ENCODE data around the gene IDH3A.

IDH3A gene

DNA sequence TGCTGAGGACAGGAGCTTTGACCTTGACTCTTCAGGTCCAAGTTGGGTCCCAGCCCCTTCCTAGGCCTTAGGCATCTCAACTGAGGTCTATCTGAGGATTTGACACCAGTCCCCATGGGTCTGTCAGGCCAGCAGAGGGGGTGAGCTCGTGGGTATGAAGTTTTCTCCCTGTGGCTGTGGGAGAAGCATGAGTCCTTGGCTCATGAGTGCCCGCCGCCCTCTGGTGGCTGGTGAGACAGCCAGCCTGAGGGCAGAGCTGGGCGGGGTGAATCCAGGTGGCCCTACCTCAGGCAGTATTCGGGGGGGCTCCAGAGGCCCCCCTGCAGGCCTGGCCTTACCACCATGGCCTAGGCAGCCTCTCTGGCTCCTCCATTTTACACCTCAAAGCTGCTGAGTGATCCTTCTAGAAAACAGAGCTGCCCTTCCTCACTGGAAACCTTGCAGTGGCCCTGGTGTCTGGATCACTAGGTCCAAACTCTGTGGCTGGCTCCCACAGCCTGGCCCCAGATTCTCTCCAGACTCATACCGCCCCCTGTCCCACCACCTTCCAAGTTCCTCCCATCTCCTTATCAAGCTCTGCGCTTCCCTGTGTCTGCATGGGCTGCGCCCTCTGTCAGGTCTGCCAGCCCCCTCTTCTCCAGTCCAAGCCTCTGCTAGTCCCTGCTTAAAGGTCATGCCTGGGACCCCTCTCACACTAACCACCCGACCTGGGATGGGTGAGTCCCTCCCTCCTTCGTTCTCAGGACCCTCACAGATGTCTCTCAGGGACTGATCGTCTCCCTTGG, 40.7 kb upstream of the IDH3A start:
- H3K9me3 ChIP-seq (ENCODE audit: control insufficient read depth in 1 of 2, low read length in 2 of 2): no peaks in the 10 kb centered on the region
- H3K27me3 ChIP-seq (ENCODE audit: low read depth, low read length): no peaks in the 10 kb centered on the region
- H3K27ac ChIP-seq (ENCODE audit: low read length): no peak overlapping the region
- H3K4me3 ChIP-seq (ENCODE audit: low read depth in 1 of 2, low read length in 2 of 2): no peak overlapping the region
- H3K36me3 ChIP-seq (ENCODE audit: control insufficient read depth in 1 of 2, insufficient read depth in 2 of 2, low read length in 2 of 2): no peaks in the 10 kb centered on the region
- no peaks in the 10 kb centered on the region for H3K4me1 ChIP-seq (ENCODE audit: control insufficient read depth in 1 of 2, insufficient read depth in 2 of 2, low read length in 2 of 2)

DNA sequence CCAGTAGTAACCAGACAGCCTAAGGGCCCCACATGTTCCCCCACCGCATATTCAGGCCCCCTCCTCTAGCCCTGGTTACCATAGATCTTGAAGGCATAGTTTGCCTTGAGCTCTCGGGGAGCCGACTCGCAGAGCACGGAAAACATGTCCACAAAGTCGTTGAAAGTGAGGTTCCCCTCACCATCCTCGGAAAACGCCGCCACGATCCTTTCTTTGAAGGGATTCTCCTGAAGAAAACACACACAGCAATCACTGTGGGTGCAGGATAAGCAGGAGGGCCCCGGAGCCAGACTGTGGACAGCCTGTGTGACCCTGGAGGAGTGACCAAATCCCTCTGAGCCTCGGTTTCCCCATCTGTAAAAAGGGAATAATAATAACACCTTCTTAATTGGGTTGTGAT, 40.0 kb upstream of the IDH3A start:
- Histone ChIP-seq H3K36me3 (ENCODE audit: control insufficient read depth in 1 of 2, insufficient read depth in 2 of 2, low read length in 2 of 2) (no peaks in the 10 kb centered on the region), H3K27ac (ENCODE audit: low read length) (no peak overlapping the region), H3K4me1 (ENCODE audit: control insufficient read depth in 1 of 2, insufficient read depth in 2 of 2, low read length in 2 of 2) (no peaks in the 10 kb centered on the region), H3K4me3 (ENCODE audit: low read depth in 1 of 2, low read length in 2 of 2) (no peak overlapping the region), H3K9me3 (ENCODE audit: control insufficient read depth in 1 of 2, low read length in 2 of 2) (no peaks in the 10 kb centered on the region), H3K27me3 (ENCODE audit: low read depth, low read length) (no peaks in the 10 kb centered on the region)

DNA sequence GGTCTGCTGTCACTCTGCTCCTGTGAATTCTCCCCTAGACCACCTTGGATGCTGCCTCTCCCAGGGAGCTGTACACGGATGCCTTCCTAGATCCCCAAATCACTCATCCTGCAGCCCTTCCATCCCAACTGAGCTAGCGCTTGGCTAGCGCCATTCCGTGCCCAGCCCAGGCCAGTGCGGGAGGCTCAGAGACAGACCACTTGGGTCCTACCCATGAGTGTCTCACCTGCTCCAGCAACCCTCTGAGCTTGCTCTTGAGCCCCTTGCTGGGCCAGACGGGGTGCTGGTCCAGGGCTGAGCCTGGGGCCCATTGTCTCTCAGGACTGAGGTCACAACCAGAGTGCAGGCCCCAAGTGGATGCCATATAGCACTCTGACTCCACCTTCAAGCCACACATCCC, 39.1 kb upstream of the IDH3A start:
- Histone ChIP-seq H3K36me3 (ENCODE audit: control insufficient read depth in 1 of 2, insufficient read depth in 2 of 2, low read length in 2 of 2) (no peaks in the 10 kb centered on the region), H3K9me3 (ENCODE audit: control insufficient read depth in 1 of 2, low read length in 2 of 2) (no peaks in the 10 kb centered on the region), H3K27me3 (ENCODE audit: low read depth, low read length) (no peaks in the 10 kb centered on the region), H3K27ac (ENCODE audit: low read length) (no peak overlapping the region), H3K4me3 (ENCODE audit: low read depth in 1 of 2, low read length in 2 of 2) (no peak overlapping the region), H3K4me1 (ENCODE audit: control insufficient read depth in 1 of 2, insufficient read depth in 2 of 2, low read length in 2 of 2) (no peaks in the 10 kb centered on the region)

DNA sequence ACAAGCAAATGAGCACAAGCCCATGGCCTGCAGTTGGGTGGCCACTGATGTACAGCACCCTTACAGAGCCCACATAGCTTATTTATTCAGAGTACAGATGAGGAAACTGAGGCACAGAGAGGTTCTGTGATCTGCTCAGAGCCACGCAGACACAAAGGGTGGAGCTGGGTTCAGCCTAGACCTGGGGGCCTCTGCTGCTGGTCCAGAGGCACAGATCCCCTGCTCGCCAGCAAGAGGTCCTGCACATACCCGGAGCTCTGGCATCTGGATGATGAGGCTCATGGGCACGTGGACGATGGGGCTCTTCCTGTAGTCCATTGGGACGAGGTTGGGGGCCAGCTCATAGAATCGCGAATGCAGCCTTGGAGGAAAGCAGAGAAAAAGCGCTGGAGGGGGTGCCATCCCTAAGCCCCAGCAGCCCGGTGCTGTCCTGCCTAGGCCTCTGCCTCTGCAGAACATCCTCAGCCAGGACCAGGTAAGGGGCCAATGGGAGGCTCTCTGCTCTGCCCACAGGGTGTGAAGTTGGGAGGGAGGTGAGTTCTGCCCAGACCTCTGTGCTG, 38.2 kb upstream of the IDH3A start:
- Histone ChIP-seq H3K36me3 (ENCODE audit: control insufficient read depth in 1 of 2, insufficient read depth in 2 of 2, low read length in 2 of 2) (no peaks in the 10 kb centered on the region), H3K27ac (ENCODE audit: low read length) (no peak overlapping the region), H3K27me3 (ENCODE audit: low read depth, low read length) (no peaks in the 10 kb centered on the region), H3K9me3 (ENCODE audit: control insufficient read depth in 1 of 2, low read length in 2 of 2) (no peaks in the 10 kb centered on the region), H3K4me3 (ENCODE audit: low read depth in 1 of 2, low read length in 2 of 2) (no peak overlapping the region), H3K4me1 (ENCODE audit: control insufficient read depth in 1 of 2, insufficient read depth in 2 of 2, low read length in 2 of 2) (no peaks in the 10 kb centered on the region)

DNA sequence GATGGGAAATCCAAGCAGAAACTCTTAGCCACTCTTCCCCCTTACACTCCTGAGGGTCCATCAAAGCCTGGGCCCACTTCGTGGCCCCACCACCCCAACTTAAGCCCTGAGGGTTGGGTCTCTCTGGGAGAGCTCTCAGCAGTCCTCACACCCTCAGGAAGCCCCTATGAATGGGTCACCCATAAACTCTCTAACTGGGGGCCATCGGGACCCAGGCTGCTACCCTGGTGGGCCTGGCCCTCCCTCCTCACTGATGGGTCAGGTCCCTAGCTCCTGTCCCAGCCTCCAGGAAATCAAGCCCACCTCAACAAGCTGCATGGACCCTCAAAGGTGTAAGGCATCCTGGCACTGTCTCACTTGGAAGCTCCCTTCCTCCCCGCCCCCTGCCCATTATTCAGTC, 37.4 kb upstream of the IDH3A start:
- H3K4me3 ChIP-seq (ENCODE audit: low read depth in 1 of 2, low read length in 2 of 2): no peak overlapping the region

DNA sequence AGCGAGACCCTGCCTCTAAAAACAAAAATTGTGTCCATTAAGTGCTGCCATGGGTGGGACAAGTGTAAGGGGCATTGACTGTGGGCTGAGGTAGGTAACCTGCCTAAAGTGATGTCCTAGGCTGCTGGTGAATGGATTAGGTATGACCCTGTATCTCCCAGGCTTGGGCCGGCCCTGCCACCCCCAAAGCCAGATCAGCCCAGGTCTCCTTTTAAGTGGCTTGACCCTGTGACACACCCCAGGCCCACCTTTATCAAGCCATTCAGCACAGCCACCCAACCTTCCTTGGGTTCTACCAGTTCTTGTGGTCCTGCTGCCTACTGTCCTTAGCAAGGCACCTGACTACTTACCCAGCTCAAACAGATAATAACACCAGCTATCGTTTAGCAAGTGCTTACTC, 36.6 kb upstream of the IDH3A start:
- Histone ChIP-seq H3K27me3 (ENCODE audit: low read depth, low read length) (no peaks in the 10 kb centered on the region), H3K4me3 (ENCODE audit: low read depth in 1 of 2, low read length in 2 of 2) (no peak overlapping the region), H3K4me1 (ENCODE audit: control insufficient read depth in 1 of 2, insufficient read depth in 2 of 2, low read length in 2 of 2) (no peaks in the 10 kb centered on the region), H3K9me3 (ENCODE audit: control insufficient read depth in 1 of 2, low read length in 2 of 2) (no peaks in the 10 kb centered on the region), H3K27ac (ENCODE audit: low read length) (no peak overlapping the region), H3K36me3 (ENCODE audit: control insufficient read depth in 1 of 2, insufficient read depth in 2 of 2, low read length in 2 of 2) (no peaks in the 10 kb centered on the region)

More for the DNA sequence above, 37.4 kb upstream of the IDH3A start:
- Histone ChIP-seq H3K36me3 (ENCODE audit: control insufficient read depth in 1 of 2, insufficient read depth in 2 of 2, low read length in 2 of 2) (no peaks in the 10 kb centered on the region), H3K9me3 (ENCODE audit: control insufficient read depth in 1 of 2, low read length in 2 of 2) (no peaks in the 10 kb centered on the region), H3K27ac (ENCODE audit: low read length) (no peak overlapping the region), H3K27me3 (ENCODE audit: low read depth, low read length) (no peaks in the 10 kb centered on the region), H3K4me1 (ENCODE audit: control insufficient read depth in 1 of 2, insufficient read depth in 2 of 2, low read length in 2 of 2) (no peaks in the 10 kb centered on the region)

DNA sequence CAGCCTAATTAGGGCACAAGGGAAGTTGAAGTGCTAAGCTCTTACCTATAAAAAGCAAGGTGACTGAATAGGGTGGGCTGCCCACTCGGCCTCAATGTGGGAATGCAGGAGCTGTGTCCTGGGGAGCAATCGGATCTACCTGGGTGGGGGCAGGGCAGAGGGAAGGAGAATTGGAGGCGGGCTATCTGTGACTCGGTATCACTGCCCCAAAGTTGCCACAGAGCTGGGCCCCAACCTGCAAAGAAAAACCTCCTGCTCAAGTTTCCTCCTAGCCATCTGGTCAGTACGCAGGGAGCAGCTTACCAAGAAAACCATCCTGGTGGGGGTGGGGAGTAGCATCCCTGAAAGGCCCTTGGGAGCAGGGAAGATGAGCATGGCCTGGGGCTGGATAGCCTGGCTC, 28.6 kb upstream of the IDH3A start:
- Histone ChIP-seq H3K4me1 (ENCODE audit: control insufficient read depth in 1 of 2, insufficient read depth in 2 of 2, low read length in 2 of 2) (no peaks in the 10 kb centered on the region), H3K27me3 (ENCODE audit: low read depth, low read length) (no peaks in the 10 kb centered on the region), H3K4me3 (ENCODE audit: low read depth in 1 of 2, low read length in 2 of 2) (no peak overlapping the region), H3K36me3 (ENCODE audit: control insufficient read depth in 1 of 2, insufficient read depth in 2 of 2, low read length in 2 of 2) (no peaks in the 10 kb centered on the region), H3K9me3 (ENCODE audit: control insufficient read depth in 1 of 2, low read length in 2 of 2) (no peaks in the 10 kb centered on the region), H3K27ac (ENCODE audit: low read length) (no peak overlapping the region)

DNA sequence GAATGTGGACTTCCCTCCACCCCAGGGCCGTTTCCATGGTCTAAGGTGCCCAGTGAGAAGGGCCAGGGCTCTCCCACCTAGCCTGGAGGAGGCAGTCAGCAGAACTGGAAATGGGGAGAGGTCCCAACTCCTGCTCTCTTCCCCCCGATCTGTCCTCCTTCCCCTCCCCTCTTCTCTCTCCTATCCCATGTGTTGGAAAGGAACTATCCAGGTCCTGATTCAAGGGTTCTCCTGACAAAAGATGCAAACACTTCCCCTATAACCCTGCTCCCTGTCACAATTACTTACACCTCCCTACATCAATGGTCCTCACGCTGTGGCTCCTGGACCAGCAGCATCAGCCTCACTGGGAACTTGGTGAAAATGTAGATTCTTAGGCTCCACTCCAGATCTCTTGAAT, 23.9 kb upstream of the IDH3A start:
- no peaks in the 10 kb centered on the region for H3K27me3 ChIP-seq (ENCODE audit: low read depth, low read length)
- no peaks in the 10 kb centered on the region for H3K9me3 ChIP-seq (ENCODE audit: control insufficient read depth in 1 of 2, low read length in 2 of 2)
- H3K4me1 ChIP-seq (ENCODE audit: control insufficient read depth in 1 of 2, insufficient read depth in 2 of 2, low read length in 2 of 2): no peaks in the 10 kb centered on the region
- H3K27ac ChIP-seq (ENCODE audit: low read length): no peak overlapping the region
- no peaks in the 10 kb centered on the region for H3K36me3 ChIP-seq (ENCODE audit: control insufficient read depth in 1 of 2, insufficient read depth in 2 of 2, low read length in 2 of 2)
- no peak overlapping the region for H3K4me3 ChIP-seq (ENCODE audit: low read depth in 1 of 2, low read length in 2 of 2)

DNA sequence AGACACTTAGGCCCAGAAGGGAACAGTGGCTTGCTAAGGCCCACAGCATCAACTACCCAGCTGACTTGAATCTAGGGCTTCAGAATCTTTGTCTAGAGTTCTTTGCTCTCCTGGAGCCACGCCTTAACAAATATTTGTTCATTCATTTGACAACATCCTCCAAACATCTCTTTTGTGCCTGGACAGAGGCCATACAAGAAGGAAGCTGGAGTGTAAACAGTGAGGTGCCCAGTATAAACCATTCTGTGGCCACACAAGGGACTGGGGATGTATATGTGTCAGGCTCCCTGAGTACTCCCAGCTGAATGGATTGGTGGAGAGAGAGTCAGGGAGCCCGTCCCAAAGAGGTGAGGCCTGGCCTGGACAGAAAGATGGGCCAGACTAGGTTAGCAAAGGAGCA, 21.3 kb upstream of the IDH3A start:
- Histone ChIP-seq H3K4me3 (ENCODE audit: low read depth in 1 of 2, low read length in 2 of 2) (no peak overlapping the region), H3K27ac (ENCODE audit: low read length) (no peak overlapping the region), H3K27me3 (ENCODE audit: low read depth, low read length) (no peaks in the 10 kb centered on the region), H3K36me3 (ENCODE audit: control insufficient read depth in 1 of 2, insufficient read depth in 2 of 2, low read length in 2 of 2) (no peaks in the 10 kb centered on the region), H3K4me1 (ENCODE audit: control insufficient read depth in 1 of 2, insufficient read depth in 2 of 2, low read length in 2 of 2) (peaks cover 4 to 6% of the 10 kb centered on the region in 2 donors), H3K9me3 (ENCODE audit: control insufficient read depth in 1 of 2, low read length in 2 of 2) (no peaks in the 10 kb centered on the region)

DNA sequence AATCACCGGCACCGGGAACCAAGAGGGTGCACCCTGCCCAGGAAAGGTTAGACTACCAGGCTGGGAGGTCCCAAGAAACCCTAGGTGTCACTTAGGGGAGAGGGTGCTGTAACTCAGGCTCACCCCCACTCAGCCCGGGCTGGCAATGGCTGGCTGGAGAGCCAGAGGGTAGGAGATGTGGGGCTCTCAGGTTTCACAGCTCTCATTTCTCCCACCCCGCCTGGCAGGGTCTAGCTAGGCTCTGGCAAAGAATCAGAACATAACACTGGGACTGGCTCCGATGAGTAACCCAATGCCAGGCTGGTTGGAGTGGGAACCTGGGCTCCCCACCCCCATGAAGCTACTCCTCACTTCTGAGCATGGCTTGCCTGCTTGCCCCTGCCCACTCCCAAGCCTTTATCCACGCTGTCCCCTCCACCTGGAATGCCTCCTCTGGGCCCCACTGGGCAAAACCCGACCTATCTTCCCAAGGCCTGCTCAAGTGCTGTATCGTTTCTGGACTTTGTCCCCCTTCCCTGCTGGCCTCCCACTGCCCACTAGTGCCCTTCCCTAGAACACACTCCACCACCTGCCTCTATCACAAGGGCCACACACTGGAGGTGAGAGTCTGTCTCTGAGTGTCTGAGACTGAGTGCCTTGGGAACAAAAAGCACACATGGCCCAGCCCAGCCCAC, 19.9 kb upstream of the IDH3A start:
- no peaks in the 10 kb centered on the region for H3K27me3 ChIP-seq (ENCODE audit: low read depth, low read length)
- H3K4me3 ChIP-seq (ENCODE audit: low read depth in 1 of 2, low read length in 2 of 2): no peak overlapping the region
- H3K4me1 ChIP-seq (ENCODE audit: control insufficient read depth in 1 of 2, insufficient read depth in 2 of 2, low read length in 2 of 2): peaks cover 4 to 6% of the 10 kb centered on the region in 2 donors
- no peak overlapping the region for H3K27ac ChIP-seq (ENCODE audit: low read length)
- no peaks in the 10 kb centered on the region for H3K36me3 ChIP-seq (ENCODE audit: control insufficient read depth in 1 of 2, insufficient read depth in 2 of 2, low read length in 2 of 2)
- no peaks in the 10 kb centered on the region for H3K9me3 ChIP-seq (ENCODE audit: control insufficient read depth in 1 of 2, low read length in 2 of 2)

DNA sequence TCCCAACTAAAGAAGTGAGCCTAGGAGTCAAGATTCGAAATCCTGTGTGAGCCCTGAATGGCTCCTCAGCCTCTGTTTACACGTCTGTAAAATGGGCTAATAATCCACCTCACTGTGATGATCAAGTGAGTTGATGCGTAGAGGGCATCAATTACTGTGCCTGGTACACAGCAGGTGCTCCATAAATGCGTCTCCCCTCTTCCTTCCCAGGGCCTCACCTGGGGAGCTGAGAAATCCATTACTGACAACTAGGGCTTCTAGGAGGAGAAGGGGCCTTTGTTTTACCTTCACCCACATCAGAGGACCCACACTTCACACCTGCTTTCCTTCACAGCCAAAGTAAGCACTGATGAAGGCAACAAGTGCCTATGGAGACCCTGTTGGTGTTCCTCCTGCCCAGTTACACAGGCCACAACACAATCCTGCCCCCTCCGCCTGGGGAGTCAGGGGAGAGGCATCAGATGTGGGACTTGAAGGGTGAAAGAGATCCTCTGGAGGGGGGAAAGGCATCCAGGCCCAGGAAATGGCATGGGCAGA, 19.3 kb upstream of the IDH3A start:
- Histone ChIP-seq H3K4me1 (ENCODE audit: control insufficient read depth in 1 of 2, insufficient read depth in 2 of 2, low read length in 2 of 2) (peaks cover 4 to 6% of the 10 kb centered on the region in 2 donors), H3K4me3 (ENCODE audit: low read depth in 1 of 2, low read length in 2 of 2) (no peak overlapping the region), H3K27ac (ENCODE audit: low read length) (no peak overlapping the region), H3K27me3 (ENCODE audit: low read depth, low read length) (no peaks in the 10 kb centered on the region), H3K36me3 (ENCODE audit: control insufficient read depth in 1 of 2, insufficient read depth in 2 of 2, low read length in 2 of 2) (no peaks in the 10 kb centered on the region), H3K9me3 (ENCODE audit: control insufficient read depth in 1 of 2, low read length in 2 of 2) (no peaks in the 10 kb centered on the region)

All from muscle layer of duodenum (tissue), 2 donors.